Urinary bladder (tissue), 4 donors: ENCODE data around the gene TJP2. TPM values are rescaled to one million over a fixed set of nuclear protein-coding genes. Genes with fewer than 3 reads are reported as not detected.

Experiments
- DNase-seq: peaks from one replicate; pipeline ENCODE4 v3.0.0-alpha.2; 2015; ENCODE audit errors: extremely low spot score
- H3K27ac ChIP-seq: one replicate; pipeline ENCODE4 v1.5.1; 2013; ENCODE audit warnings: low read depth, mild to moderate bottlenecking, moderate library complexity
- H3K36me3 ChIP-seq: one replicate; pipeline ENCODE4 v1.6.1; 2013; ENCODE audit warnings: mild to moderate bottlenecking, moderate library complexity; ENCODE audit not compliant: insufficient read depth
- H3K4me1 ChIP-seq: one replicate; pipeline ENCODE4 v1.6.1; 2013; ENCODE audit warnings: mild to moderate bottlenecking, moderate library complexity; ENCODE audit not compliant: insufficient read depth
- H3K4me3 ChIP-seq: one replicate; pipeline ENCODE4 v1.5.1; 2013; ENCODE audit warnings: low read depth, low read length
- WGBS: extraction: QIAGEN DNeasy Blood & Tissue Kit; methylation state at CpG from one replicate; pipeline ENCODE4 v1.1.7; 2013; 5-methylcytosine and 5-hydroxymethylcytosine counted together
- polyA plus RNA-seq: library from polyadenylated mRNA; stranded (reverse); fragments of 200-250 nt; gene quantifications from one replicate; pipeline ENCODE4 v1.2.3, GENCODE V29; 2013
- total RNA-seq: library from RNA; depleted of rRNA; stranded (reverse); fragments of >200 nt; gene quantifications from one replicate; pipeline ENCODE4 v1.2.3, GENCODE V29; 2014
- donor health status: healthy with polysubstance abuse.
- donor health status: healthy.

TJP2 gene
- total and polyA plus RNA-seq, 2 donors, result 56.3 to 72.1 TPM

DNA sequence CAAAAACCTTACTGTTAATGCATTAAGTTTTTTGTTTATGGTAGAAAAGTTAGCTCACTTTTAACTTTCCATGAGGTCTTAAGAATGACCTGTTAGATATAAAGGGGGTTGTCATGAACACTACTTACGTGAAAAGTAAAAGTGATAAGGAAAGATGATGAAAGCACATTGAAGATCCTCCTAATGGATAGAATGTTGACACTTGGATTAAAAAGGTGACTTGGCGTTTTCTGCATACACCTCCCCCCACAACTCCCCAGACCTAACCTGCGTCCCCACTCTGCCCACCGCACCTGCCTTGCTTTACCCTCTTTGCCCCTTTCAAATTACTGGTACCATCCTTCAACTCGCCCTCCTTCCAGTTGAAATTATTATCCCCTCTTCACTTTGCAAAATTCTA is 32.0 kb downstream of the TJP2 start:
- Histone ChIP-seq H3K36me3 (no peaks in the 10 kb centered on the region), H3K27ac (no peak overlapping the region), H3K4me3 (no peak overlapping the region), H3K4me1 (no peaks in the 10 kb centered on the region)
- no peak for DNase-seq
- WGBS, result 81% methylated on average over 5 of the region's 5 CpGs

DNA sequence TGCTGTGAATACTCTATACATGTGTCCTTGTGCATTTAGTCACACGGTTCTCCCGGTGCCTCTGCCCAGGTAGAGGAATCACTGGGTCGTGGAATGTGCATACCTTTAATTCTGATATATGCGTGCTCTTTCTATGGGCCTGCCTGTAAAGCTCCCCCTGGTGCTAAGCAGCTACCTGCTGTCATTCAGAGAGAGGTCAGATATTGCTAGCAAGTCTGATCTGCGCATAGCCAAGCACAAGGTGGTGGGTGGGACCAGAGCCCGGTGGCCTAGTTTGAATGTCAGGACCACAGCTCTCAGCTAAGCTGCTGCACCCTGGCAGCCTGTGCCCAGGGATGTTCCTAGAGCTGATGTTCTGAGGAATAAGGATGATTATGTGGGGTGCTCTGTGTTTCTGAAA is 33.4 kb downstream of the TJP2 start:
- Histone ChIP-seq H3K36me3 (no peaks in the 10 kb centered on the region), H3K4me3 (no peak overlapping the region), H3K27ac (no peak overlapping the region), H3K4me1 (no peaks in the 10 kb centered on the region)
- no peak for DNase-seq
- WGBS, result 61% methylated on average over 6 of the region's 6 CpGs

DNA sequence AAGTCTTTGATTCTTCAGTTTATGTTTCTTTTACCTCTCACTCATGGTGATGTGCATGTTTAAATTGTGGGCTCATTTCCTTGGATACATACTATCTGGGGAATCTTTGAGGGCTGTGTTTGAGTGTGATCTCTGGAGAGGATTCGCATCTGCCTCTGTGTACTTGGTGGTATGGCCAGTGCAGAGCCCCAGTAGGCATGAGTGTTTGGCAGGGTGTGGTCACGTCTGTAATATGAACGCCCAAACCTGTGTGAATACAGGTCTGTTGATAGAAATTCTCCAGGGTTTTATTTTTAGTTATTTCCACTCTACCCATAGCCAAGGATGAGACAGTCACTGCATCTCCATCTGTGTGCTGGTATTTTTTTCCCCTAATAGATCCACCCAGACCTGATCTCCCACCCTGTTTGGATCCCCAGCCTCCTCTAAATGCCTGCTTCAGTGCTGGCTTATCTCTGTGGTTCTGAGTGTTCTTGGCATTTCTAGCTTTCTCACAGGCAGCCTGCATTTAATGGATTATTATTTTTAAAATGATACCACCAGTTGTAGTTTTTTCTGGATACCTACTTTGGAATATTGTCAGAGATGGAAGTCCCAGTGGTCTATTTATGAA is 37.5 kb downstream of the TJP2 start:
- Histone ChIP-seq H3K36me3 (peaks cover 3% of the 10 kb centered on the region), H3K4me3 (no peak overlapping the region), H3K4me1 (no peaks in the 10 kb centered on the region), H3K27ac (no peak overlapping the region)
- WGBS, result 75% methylated on average over 3 of the region's 3 CpGs
- no peak for DNase-seq

DNA sequence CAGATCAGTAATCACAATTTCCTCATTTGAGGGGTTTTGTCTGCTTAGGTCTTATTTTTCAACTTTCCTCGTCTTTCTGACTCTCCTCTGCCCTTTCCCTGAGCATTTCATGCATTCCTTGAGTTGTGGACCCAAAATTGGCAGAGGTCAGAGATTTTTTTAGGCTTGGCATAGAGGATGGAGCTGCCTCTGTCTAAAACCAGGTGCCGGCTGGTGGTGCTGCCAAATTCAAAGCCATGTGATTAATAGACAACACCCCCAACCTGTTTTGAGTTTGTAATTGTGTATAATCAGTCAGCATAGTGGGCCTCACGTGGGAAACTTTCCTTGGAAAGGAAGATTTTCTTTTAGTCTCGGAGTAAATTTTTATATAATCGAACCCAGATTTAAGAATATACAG is 39.6 kb downstream of the TJP2 start:
- 80% methylated on average over 5 of the region's 5 CpGs for WGBS
- H3K4me3 ChIP-seq, result no peak overlapping the region
- peaks cover 3% of the 10 kb centered on the region for H3K36me3 ChIP-seq
- H3K4me1 ChIP-seq, result no peaks in the 10 kb centered on the region
- DNase-seq, result no peak
- H3K27ac ChIP-seq, result no peak overlapping the region

DNA sequence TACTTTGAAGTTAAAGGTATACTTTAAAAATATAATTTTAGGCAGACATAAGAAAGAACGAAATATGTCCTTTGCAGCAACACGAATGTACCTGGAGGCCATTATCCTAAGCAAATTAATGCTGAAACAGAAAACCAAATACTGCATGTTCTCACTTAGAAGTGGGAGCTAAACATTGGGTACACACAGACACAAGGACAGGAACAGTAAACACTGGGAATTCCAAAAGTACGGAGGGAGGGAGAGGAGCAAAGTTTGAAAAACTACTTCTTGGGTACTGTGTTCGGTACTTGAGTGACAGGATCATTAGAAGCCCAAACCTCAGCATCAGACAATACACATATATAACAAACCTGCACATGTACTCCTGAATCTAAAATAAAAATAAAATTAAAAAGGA is 40.9 kb downstream of the TJP2 start:
- no peak for DNase-seq
- peaks cover 3% of the 10 kb centered on the region for H3K36me3 ChIP-seq
- H3K27ac ChIP-seq, result no peak overlapping the region
- 86% methylated on average over 4 of the region's 4 CpGs for WGBS
- no peak overlapping the region for H3K4me3 ChIP-seq
- H3K4me1 ChIP-seq, result no peaks in the 10 kb centered on the region

DNA sequence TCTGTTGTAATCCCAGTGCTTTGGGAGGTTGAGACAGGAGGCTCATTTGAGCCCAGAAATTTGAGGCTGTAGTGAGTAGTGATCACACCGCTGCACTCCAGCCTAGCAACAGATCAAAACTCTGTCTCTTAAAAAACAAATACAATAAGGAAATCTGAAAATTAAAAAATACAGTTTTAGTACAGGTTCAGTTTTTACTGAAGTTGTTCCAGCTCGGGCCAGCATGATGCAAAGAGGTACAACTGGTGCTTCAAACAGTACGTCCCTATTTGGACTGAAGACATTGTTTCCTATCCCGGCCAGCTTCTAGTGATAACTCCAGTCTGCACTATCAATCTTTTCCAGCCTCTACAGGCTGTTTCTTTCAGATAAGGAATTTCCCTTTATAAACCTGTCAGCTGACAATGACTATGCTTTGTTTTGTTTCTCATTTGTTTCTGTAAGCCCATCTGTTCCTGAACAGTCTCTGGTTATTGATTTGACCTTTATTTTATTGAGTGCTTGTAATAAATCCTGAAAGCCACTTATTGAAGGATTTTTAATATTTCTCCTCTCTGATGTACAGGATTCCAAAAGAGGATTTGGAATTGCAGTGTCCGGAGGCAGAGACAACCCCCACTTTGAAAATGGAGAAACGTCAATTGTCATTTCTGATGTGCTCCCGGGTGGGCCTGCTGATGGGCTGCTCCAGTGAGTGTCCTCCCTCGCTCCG is 41.9 kb downstream of the TJP2 start:
- H3K4me1 ChIP-seq, result no peaks in the 10 kb centered on the region
- WGBS, result 61% methylated on average over 9 of the region's 9 CpGs
- H3K36me3 ChIP-seq, result peaks cover 3% of the 10 kb centered on the region
- H3K27ac ChIP-seq, result no peak overlapping the region
- no peak overlapping the region for H3K4me3 ChIP-seq
- no peak for DNase-seq

DNA sequence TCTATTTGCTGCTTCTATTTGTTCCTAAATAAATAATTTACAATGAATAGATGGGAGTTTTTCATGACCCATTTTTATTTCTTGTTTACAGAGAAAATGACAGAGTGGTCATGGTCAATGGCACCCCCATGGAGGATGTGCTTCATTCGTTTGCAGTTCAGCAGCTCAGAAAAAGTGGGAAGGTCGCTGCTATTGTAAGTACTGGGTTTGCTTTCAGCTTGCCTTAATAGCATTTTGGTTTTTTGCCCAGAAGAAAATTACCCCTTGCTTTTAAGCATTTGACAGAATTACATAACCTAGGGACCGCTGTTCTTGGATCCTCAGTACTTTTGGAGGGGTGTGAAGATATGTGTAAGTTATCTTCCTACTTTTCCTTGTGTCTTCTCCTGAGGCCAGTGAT is 44.1 kb downstream of the TJP2 start:
- no peak for DNase-seq
- WGBS, result 90% methylated on average over 3 of the region's 3 CpGs
- H3K4me1 ChIP-seq, result no peaks in the 10 kb centered on the region
- H3K4me3 ChIP-seq, result no peak overlapping the region
- H3K36me3 ChIP-seq, result peaks cover 3% of the 10 kb centered on the region
- H3K27ac ChIP-seq, result no peak overlapping the region

DNA sequence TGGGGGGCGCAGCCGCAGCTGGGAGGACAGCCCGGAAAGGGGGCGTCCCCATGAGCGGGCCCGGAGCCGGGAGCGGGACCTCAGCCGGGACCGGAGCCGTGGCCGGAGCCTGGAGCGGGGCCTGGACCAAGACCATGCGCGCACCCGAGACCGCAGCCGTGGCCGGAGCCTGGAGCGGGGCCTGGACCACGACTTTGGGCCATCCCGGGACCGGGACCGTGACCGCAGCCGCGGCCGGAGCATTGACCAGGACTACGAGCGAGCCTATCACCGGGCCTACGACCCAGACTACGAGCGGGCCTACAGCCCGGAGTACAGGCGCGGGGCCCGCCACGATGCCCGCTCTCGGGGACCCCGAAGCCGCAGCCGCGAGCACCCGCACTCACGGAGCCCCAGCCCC is 47.0 kb downstream of the TJP2 start:
- H3K4me1 ChIP-seq, result no peaks in the 10 kb centered on the region
- no peak overlapping the region for H3K4me3 ChIP-seq
- H3K27ac ChIP-seq, result no peak overlapping the region
- H3K36me3 ChIP-seq, result no peaks in the 10 kb centered on the region
- no peak for DNase-seq
- 98% methylated on average over 47 of the region's 47 CpGs for WGBS

DNA sequence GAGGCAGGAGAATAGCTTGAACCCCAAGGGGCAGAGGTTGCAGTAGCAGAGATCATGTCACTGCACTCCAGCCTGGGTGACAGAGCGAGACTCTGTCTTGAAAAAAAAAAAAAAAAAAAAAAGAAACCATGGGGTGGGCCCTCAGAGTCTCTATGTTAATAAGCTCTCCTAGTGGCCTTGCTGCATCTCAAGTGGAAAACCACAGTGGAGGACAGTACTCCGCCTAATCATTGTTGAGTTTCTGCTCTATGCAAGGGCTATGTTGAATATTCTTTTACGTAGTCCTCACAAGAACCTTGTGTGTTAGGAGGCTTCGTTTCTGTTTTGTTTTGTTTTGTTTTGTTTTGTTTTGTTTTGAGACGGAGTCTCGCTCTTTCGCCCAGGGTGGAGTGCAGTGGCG is 48.9 kb downstream of the TJP2 start:
- Histone ChIP-seq H3K4me1 (no peaks in the 10 kb centered on the region), H3K4me3 (no peak overlapping the region), H3K36me3 (peaks cover 3% of the 10 kb centered on the region), H3K27ac (no peak overlapping the region)
- no peak for DNase-seq
- WGBS, result 96% methylated on average over 8 of the region's 8 CpGs

DNA sequence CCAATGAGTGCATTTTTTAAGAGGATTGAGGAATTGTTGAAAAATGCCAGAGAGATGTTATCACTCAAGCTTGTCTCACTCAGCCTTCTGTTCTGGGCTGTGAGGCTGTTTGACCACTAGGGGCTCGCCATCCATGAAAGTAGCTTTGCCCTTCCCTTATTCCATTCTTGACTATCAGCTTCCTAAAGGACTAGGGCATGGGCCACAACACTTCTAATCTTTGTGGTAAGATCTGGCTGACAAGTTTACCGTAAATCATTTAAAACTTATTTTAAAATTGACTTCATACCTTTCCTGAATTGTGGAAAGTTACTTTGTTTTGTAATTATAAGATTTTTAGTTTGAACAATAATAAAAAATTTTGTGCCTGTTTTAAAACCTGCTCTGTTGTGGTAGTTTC is 49.5 kb downstream of the TJP2 start:
- no peak for DNase-seq
- Histone ChIP-seq H3K4me1 (no peaks in the 10 kb centered on the region), H3K36me3 (peaks cover 5% of the 10 kb centered on the region), H3K27ac (no peak overlapping the region), H3K4me3 (no peak overlapping the region)
- WGBS, result 74% methylated on average over 2 of the region's 2 CpGs

DNA sequence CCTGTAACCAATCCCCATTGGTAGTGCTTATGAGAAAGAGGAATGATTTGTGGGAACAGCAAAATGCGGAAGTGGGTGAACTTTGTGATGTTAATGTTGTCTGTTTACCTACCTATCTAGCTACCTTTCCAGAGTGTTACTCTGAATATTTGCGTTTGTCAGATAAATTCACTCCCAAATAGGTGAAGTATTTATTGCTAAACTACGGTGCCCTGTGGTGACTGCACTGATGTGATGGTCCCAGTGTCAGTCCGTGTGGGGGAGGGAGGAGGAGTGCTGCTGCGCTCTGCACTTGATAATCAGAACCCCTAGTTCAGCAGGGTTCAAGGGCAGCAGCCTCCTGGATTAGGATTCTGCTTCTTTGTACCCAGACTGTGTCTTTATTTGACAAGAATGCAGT is 55.3 kb downstream of the TJP2 start:
- H3K36me3 ChIP-seq, result peaks cover 13% of the 10 kb centered on the region

DNA sequence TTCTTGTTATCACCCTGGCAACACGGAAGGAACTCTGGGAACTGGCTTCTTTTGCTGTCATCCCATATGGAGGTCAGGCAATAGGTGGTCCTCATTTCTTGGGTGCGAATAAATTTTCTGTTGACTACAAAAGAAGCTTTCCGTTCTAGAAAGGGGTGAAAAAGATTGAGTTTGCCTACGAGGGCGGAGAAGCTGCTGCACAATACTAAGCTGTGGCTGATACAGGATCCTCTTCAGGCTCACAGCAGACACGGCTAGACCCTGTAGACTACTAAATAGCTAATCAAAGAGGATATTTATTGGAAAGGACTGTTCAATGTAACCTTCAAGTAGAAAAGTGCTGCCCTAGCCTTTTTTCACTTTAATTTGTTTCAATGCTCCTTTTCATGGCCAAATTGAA is 58.1 kb downstream of the TJP2 start:
- no peak for DNase-seq
- Histone ChIP-seq H3K4me1 (no peaks in the 10 kb centered on the region), H3K36me3 (peaks cover 15% of the 10 kb centered on the region), H3K4me3 (no peak overlapping the region), H3K27ac (no peak overlapping the region)
- 71% methylated on average over 6 of the region's 6 CpGs for WGBS

More for the DNA sequence above, 55.3 kb downstream of the TJP2 start:
- WGBS, result 78% methylated on average over 5 of the region's 5 CpGs
- no peak for DNase-seq
- Histone ChIP-seq H3K27ac (no peak overlapping the region), H3K4me1 (no peaks in the 10 kb centered on the region), H3K4me3 (no peak overlapping the region)

DNA sequence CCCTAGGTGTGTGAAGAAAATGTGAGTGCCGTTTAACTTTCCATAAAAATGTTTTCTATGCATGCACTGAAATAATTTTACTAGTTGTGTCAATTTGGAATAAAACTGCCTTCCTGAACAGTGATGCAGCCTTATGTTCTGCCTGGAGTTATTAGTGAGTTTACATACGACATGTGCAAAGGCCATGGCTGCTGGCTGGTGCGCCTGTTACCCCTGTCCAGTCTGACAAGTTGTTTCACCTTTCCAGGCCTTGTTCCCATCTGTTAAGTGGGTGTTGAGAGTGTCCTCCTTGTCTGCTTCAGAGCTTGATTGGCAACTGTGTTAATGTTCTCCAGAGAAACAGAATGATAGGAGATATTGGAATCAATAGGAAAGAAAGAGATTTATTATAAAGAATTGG is 60.6 kb downstream of the TJP2 start:
- no peak overlapping the region for H3K27ac ChIP-seq
- WGBS, result 96% methylated on average over 3 of the region's 3 CpGs

DNA sequence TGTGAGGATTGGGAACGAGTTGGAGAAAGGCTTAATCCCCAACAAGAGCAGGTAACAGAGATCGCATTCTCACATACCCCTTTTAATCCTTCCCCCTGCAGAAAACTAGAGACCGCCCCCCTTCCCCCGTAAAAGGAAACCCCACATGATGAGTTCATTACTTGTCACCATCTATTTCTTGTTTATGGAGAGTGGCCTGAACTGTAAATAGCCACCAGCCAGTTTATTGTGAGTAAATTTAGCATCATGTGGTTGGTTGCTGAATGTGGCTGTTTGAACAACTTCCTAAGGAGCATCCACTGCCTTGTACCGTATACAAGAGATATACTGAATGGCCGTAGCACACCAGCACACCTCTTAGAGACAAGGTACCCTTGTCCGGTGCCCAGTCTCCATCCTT is 62.1 kb downstream of the TJP2 start:
- 68% methylated on average over 7 of the region's 7 CpGs for WGBS
- H3K27ac ChIP-seq, result no peak overlapping the region
- H3K36me3 ChIP-seq, result peaks cover 4% of the 10 kb centered on the region
- DNase-seq, result no peak
- H3K4me1 ChIP-seq, result no peaks in the 10 kb centered on the region
- no peak overlapping the region for H3K4me3 ChIP-seq

More for the DNA sequence above, 60.6 kb downstream of the TJP2 start:
- DNase-seq, result no peak
- peaks cover 4% of the 10 kb centered on the region for H3K36me3 ChIP-seq
- no peak overlapping the region for H3K4me3 ChIP-seq
- no peaks in the 10 kb centered on the region for H3K4me1 ChIP-seq
